GM19025 (cell line): ENCODE results near the gene ANO9.
"Not testable (repeated sequence)": the region's sequence is repeated elsewhere in the genome, so short reads cannot be mapped to it uniquely, and the experiment has no call there.

ENCODE experiments used
- ATAC-seq: cut with Tn5 transposase; IDR thresholded peaks from one replicate; pipeline ENCODE4 v1.9.1; 2021; ENCODE audit warnings: mild to moderate bottlenecking, low read depth, moderate library complexity; ENCODE audit not compliant: unreplicated experiment

ANO9 gene

GRCh38 chr11:390175-390574 lies 51.6 kb downstream of the ANO9 start:
- ATAC-seq = no peak

GRCh38 chr11:389369-389768 lies 52.4 kb downstream of the ANO9 start:
- not testable (repeated sequence) for ATAC-seq

- ATAC-seq = no peak
Observed at GRCh38 chr11:387193-387793, 54.5 kb downstream of the ANO9 start.

GRCh38 chr11:386483-386882 lies 55.3 kb downstream of the ANO9 start:
- ATAC-seq = no peak

- no peak for ATAC-seq
Observed at GRCh38 chr11:385594-386351, 56.0 kb downstream of the ANO9 start.

GRCh38 chr11:384511-384910 lies 57.3 kb downstream of the ANO9 start:
- no peak for ATAC-seq

GRCh38 chr11:383431-383830 lies 58.4 kb downstream of the ANO9 start:
- no peak for ATAC-seq

- ATAC-seq = no peak
Observed at GRCh38 chr11:382081-382629, 59.7 kb downstream of the ANO9 start.

GRCh38 chr11:381501-382072 lies 60.2 kb downstream of the ANO9 start:
- no peak for ATAC-seq

GRCh38 chr11:380996-381395 lies 60.8 kb downstream of the ANO9 start:
- no peak for ATAC-seq

- no peak for ATAC-seq
Observed at GRCh38 chr11:380491-380890, 61.3 kb downstream of the ANO9 start.

GRCh38 chr11:380095-380480 lies 61.7 kb downstream of the ANO9 start:
- ATAC-seq = no peak

GRCh38 chr11:379205-380094 lies 62.4 kb downstream of the ANO9 start:
- no peak for ATAC-seq

GRCh38 chr11:377883-378500 lies 63.8 kb downstream of the ANO9 start:
- ATAC-seq = no peak

- ATAC-seq = no peak
Observed at GRCh38 chr11:377174-377865, 64.5 kb downstream of the ANO9 start.

- ATAC-seq = no peak
Observed at GRCh38 chr11:376531-377173, 65.2 kb downstream of the ANO9 start.

GRCh38 chr11:375065-376025 lies 66.5 kb downstream of the ANO9 start:
- no peak for ATAC-seq
